Medulla oblongata (tissue), 1 donor: ENCODE measurements around the gene DTX1.

Experiments
- DNase-seq: peaks from one replicate; pipeline ENCODE4 v3.0.0-alpha.2; 2015; ENCODE audit errors: extremely low spot score

Gene DTX1

DNA sequence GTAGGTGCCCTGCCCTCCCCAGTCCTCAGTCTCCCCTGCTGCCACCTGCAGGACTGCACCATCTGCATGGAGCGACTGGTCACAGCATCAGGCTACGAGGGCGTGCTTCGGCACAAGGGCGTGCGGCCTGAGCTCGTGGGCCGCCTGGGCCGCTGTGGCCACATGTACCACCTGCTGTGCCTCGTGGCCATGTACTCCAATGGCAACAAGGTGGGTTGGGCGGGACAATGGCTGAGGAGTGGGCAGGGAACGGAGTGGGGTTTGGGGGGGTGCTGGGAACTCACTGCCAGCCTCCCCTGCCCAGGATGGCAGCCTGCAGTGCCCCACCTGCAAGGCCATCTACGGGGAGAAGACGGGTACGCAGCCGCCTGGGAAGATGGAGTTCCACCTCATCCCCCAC is 38.2 kb downstream of the DTX1 start:
- no peak for DNase-seq

DNA sequence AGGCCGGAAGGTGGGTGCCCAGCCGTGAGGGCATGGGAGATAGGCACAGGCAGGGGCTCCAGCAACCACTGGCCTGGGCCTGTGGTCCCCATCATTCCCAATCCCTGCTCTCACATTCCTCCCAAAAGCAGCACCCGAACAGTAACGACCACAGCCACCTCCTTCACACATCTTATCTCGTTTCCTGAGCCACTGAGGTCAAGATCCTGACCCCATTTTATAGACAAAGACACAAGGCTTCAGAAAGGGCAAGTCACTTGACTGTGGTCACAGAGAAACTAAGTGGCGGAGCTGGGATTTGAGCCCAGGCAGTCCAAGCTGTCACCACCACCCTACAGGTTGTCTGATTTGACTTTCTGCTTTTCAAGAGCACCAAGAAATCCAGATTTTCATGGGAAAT is 38.9 kb downstream of the DTX1 start:
- DNase-seq: no peak

DNA sequence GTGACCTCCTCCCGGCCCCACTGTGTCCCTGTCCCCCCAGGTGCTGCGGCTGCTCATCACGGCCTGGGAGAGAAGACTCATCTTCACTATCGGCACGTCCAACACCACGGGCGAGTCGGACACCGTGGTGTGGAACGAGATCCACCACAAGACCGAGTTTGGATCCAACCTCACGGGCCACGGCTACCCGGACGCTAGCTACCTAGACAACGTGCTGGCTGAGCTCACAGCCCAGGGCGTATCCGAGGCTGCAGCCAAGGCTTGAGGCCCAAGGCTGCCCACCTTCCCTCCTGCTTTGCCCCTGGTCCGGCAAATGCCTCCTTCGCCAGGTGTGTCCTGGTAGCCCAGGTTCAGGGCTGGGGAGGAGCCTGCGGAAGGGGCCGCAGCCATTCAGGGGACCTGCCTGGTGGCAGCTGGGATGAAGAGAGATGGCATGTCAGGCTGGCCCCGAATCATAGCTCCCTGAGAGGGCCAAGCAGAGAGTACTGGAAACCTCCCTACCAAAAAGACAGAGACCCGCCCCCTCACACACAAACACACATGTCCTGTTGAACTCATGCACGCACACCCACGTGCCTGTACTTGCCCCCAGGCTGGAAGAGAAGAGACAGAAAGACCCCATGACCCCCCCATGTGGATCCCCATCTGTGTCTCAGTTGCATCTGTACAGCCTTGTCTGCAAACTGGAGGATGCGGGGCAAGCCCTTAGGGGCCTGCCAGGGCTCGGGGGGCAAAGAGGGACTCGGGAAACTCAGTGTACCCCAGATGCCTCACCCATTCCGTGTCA is 40.3 kb downstream of the DTX1 start:
- no peak for DNase-seq

DNA sequence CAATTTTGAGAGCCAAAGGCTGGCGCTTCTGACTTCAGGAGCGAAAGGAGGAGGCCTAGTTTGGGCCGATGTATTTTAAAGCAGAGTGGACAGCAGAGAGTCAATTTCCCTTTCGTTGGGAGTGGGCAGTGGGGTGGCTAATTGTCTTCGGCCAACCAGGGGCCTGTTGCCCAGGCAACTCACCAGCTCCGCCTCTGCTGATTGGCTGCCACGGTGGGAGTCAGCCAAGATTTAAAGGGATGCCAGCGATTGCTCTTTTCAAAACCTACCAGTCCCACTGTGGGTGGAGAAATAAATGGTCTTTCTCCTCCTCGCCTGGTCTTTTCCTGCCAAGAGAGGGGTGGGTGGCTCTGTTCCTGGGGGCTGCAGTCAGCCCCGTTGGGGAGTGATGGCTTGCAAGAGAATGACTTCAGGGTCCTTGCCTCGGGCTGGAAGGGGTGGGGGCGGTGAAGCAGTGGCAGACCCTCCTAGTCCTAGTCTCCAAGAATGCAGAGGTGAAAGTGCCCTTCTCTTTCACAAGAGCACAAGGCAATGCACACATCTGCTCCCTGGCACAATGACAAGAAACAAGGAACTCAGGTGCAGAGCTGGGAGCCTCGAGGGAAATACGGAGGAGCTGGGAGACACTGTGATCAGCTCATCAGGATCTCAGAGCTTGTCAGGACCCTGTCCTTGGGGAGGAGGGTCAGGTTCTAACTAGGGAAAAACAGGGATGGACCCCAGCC is 41.3 kb downstream of the DTX1 start:
- peak; percentile 89 for DNase-seq

DNA sequence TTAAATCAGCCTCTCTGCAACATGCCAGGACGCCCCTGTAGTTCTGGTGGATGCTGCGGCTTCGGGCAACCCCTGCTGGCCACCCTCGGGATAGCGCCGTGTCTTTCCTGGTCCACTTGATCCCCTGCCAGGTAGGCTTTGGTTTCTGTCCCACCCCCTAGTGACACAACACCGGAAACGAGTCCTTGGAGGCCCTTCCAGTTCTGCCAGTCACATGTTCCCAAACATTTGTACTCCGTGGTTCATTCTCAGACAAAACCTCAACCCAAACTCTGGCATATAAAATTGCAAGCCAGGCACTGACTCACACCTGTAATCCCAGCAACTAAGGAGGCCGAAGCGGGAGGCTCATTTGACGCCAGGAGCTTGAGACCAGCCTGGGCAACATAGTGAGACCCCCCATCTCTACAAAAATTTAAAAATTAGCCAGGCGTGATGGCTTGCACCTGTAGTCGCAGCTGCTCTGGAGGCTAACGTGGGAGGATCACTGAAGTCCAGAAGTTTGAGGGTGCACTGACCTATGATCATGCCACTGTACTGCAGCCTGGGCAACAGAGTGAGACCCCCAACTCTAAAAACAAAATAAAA is 42.0 kb downstream of the DTX1 start:
- DNase-seq: peak; percentile 87

DNA sequence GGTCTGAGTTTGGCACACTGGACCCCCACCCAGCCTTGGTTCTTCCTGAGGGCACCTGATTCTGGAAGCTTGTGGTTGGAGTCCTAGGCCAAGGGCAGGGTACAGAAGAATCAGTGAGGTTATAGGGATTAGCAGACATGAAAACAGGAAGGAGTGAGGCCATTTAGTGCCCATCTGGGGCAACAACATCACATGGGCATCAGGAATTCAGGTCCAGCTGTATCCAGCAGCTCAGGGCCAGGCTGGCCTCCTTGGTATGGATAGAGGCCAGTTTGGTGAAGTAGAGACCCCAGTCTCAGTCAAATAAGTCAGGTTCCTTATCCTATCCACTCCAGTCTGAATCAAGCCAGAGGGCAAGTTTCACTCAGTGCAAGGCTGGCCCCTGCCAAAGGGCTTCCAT is 42.8 kb downstream of the DTX1 start:
- no peak for DNase-seq

DNA sequence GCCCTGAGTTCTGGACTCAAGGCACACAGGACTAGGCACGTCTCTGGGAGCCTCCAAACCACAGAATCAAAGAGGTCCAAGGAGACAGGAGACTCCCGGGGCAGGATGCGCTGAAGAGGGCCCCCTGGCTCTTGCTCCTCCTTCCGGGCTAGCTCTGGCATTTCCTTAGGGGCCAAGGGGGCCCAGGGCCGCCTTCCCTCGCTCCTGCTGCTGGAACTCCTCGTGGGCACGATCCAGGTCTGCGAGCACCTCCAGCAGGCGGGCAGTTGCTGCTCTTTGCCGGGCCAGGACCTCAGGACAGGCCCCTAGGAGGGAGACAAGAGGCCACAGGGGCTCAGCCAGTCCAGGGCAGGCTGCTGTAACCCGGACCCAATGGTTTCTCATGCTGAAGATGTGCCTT is 43.2 kb downstream of the DTX1 start:
- DNase-seq: no peak

DNA sequence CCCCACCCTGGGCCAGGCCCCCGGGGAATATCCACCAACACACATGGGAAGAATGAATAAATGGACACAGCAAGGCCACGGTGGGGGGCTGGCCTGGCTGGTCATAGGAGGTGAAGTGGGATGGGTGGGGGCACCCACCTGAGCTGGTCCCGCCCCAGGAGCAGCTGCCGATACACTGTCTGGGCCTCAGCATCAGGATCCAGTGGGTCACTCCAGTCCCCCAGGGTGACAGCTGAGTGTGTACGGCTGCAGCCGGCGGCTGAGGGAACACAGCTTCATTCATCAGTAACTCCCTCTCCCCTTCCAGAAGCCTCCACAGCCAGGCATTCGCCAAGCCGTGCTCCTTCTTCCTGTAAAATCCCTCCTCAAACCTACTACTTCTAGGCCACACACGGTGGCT is 45.2 kb downstream of the DTX1 start:
- no peak for DNase-seq

DNA sequence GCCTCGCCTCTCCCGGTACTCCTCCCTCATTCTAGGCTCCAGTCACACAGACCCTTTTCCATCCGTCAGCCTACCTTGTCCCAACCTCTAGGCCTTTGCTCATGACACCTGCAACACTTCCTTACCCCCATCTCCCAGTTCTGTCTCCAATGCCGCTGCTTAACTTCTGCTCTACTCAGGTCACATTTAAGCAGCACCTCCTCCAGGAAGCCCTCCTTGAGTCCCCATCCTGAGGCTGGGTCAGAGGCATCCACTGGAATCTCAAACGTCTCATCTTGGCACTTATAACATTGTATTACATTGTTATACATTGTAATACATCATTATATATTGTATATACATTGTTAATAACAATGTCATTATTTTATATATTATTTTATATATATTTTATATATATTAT is 46.3 kb downstream of the DTX1 start:
- DNase-seq: no peak

DNA sequence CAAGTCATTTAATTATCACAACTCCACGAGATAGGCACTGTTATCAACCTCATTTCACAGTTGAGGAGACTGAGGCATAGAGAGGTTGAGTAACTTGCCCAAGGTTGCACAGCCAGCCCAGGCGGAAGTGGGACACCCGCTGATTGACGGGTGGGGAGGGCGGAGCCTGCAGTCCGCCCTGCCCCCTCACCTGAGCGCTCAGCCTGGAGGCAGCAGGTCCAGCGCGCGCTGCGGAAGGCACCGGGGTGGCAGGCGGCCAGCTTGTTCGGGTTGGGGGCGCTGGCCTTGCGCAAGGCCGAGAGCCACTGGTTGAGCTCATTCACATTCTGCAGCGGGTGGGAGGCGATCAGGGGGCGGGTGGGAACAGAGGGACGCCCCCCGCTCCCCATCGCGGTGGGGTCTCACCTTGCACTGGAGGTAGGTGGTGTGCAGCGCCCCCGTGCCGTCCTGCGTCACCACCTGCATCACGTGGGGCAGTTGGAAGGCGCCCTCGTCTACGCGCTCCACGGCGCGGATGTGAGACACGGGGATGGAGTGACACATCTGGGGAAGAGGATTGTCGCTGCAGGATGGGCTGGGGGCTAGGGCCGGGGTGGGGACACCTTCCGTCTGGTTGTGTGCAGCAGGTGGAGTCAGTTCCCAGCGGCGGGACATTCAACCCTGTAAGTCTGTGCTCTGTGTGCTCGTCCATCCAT is 47.4 kb downstream of the DTX1 start:
- DNase-seq: no peak

DNA sequence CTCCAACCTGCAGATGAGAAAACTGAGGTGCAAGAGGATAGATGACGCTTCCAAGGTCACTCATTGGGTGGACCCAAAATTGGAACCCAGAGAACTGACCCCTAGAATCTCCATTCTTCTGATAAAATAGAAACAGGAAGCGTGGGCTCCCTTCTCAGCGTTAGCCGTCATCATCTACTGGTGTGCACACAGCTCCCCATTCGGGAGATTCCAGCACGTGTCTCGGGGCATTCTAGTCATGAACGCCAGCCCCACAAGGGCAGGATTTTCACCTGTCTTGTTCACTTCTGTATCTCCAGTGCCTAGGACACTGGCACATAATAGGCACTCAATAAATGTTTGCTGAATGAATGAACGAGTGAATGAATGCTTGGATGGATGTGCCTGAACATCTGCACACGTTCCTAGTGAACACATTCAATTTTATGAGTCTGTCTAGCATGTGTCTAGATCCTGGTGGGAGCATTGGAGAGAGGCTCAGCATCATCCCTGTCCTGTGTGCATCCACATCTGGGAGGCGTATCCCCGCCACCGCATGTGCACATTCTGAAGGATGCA is 48.5 kb downstream of the DTX1 start:
- no peak for DNase-seq

DNA sequence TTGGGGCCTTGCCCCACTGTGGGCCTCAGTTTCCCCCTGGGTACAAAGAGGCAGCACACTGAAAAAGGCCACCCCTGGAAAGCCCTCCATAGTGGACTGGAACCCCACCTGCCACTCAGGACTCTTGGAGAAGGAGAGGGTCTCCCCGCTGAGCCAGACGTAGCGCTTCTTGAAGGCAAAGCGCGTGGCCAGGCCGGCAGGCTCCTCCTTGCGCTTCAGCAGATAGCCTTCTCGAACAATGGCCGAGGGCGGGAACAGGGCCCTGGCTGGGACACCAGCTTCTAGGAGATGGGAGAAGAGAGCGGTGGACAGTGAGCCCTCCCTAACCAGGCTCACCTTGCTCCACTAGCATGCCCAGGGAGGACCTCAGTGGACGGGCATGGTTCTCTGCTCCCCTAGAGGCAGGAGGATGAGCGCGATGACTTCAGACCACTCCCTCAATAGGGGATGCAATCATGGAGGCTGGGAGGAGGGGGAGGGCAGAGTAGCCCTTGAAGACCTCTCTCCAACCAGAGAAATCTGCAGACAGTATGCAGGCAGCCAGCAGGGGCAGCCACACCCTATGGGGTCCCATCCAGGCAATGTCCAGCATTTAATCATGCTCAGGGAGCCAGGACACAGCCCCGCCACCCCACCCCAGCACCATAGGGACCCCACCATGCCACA is 49.2 kb downstream of the DTX1 start:
- DNase-seq: no peak

DNA sequence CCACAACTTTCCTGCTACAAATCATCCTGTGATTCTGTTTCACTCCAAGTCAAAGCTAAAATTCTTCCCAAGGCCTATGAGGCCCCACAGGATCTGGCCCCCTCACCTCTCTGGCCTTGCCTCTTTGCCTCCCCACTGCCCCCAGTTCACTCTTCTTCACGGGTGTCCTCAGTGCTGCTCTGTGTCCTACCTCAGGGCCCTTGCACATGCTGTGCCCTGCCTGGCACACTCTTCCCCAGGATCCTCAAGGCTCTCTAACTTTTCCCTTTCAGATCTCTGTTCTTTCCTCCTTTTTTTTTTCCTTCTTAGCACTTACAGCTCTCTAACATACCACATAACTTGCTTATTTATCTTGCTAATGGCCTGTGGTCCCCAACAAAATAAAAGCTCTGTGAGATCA is 49.8 kb downstream of the DTX1 start:
- DNase-seq: no peak

DNA sequence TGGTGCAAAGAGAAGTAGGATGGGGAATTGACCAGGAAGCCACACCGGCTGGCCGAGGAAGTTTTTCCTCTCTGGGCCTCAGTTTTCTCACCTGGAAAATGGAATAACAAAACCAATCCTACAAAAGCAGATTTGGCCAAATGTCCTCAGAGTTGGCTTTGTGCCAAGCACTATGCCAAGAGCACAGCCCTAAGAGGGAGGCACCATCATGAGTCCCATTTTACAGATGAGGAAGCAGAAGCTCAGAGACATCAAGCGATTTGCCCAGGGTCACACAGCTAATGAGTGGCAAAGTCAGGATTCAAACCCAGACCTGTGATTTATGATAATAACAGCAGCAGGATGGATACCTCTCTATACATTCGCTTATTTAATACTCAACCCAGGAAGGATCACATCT is 51.8 kb downstream of the DTX1 start:
- no peak for DNase-seq

DNA sequence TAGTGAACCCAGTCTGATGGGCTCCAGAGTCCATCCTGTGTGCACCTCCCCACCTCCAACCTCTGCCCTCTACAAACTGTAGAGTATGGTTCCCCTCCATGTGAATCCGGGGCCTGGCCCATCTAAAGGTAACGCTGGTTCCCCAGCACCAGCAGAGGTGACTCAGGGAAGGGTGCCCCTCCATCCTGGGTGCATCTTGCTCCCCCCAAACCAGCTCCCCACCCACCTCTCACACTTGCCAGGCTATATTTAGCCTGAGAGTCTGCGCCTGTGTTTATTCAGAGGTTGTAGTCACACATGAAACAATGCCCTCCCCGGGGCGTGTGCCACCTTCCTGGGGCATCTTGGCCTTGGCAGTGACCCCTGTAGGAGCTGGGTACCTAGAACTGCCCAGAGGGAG is 52.8 kb downstream of the DTX1 start:
- no peak for DNase-seq

DNA sequence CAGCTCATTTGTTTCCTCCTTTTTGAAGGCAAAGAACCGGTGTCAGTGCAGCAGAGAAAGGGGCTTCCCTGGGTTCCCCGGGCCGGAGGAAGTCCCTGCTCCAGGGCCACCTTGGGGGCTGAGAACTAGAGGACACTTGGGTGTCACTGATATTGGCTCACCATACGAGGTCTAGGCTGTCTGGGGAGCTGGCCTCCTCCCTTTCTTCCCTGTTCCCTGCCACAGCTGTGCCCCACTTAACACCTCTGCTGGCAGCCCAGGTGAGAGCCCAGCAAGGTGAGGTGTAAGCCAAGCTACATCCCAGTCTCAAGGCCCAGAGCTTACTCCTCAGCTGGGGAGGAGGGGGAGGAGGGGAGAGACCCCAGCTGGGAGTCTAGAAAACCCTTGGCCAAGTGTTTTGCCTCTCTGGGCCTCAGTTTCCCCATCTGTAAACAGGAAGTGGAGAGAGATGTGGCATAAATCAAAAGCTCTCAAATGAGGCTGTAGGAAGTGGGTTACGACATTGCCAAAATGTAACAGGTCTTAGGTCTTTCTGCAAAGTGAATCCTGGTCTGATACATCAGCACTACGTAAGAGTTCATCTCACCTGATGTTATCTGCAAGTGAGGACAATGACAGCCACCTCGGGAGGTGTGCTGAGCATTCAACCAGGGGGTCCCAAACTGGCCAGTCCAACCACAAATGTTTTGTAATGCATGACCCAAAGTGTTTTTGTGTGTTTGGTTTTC is 53.5 kb downstream of the DTX1 start:
- DNase-seq: no peak

DNA sequence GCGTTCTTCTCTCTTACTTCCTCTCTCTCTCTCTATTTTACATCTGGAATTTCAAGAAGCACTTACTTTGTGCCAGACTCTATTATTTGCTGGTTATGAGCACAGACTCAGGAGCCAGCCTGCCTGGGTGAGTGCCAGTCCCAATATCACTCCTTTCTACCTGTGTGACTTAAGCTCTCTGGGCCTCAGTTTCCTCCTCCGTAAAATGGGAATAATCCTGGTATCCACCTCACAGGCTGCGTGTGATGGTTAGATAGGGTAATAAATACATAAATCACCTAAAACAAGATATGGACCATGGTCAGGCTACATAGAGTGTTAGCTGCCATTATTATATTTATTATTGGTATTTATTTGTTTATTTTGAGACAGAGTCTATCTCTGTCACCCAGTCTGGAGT is 54.7 kb downstream of the DTX1 start:
- no peak for DNase-seq

DNA sequence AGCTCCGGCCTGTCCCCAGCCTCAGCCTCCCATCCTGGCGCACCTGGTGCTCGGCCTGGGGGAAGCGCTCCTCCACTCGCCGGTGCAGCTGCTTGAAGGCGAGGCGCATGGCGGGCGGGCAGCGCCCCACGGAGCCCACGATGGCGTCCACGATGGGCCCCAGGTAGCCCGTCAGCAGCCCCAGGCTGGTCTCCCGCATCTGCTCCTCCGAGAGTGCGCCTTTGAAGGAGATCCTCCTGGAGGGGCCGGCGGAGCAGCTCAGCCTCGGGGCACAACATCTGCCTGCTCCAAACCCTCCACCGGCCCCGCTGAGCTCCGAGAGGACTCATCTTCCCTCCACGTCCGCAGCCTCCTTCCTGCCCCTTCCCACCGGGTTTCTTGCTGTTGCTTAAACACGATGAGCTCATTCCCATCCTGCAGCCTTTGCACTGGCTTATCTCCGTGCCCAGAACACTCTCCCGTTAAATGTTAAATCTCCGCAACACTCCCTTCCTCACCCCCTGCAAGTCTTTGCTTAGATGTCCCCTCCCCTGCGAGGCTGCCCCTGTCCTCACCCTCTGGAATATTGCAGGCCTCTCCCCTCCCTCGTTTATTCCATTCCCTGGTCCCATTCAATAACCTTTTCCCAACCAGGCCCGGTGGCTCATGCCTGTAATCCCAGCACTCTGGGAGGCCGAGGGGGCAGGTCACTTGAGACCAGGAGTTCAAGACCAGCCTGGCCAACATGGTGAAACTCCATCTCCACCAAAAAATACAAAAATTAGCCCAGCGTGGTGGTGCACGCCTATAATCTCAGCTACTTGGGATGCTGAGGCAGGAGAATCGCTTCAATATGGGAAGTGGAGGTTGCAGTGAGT is 55.7 kb downstream of the DTX1 start:
- DNase-seq: no peak

DNA sequence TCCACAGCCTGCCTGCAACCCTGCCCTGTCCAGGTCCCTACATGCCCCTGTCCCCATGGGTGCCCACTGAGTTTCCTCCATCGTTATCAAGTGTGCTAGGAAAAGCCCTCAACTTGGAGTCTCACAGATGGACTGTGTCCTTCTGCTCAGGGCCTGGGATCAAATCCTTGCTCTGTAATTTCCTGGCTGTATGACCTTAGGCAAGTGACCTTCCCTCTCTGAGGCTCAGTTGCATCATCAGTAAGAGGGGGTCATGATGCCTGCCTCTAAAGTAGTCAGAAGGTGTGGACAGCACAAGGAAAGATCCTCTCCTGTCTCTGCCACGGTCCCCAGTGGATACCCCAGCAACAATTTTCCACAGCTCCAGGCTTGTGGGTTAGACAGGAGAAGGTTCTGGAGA is 56.9 kb downstream of the DTX1 start:
- DNase-seq: no peak
